Ectodermal cell (in vitro differentiated cells): ENCODE results near the gene SLC38A4.
"Not testable (repeated sequence)": the region's sequence is repeated elsewhere in the genome, so short reads cannot be mapped to it uniquely, and the experiment has no call there.

Experiments
- H3K27ac ChIP-seq: 2 replicates; pipeline ENCODE4 v1.7.0; 2013; ENCODE audit warnings: mild to moderate bottlenecking, low read depth, low read length; ENCODE audit not compliant: insufficient read depth, poor library complexity, severe bottlenecking
- H3K27me3 ChIP-seq: 2 replicates; pipeline ENCODE4 v1.7.0; 2013; ENCODE audit warnings: mild to moderate bottlenecking, low read length; ENCODE audit not compliant: insufficient read depth, control insufficient read depth, poor library complexity, severe bottlenecking
- H3K36me3 ChIP-seq: one replicate; pipeline ENCODE4 v1.7.0; 2013; ENCODE audit warnings: low read length; ENCODE audit not compliant: control insufficient read depth, insufficient read depth
- H3K4me1 ChIP-seq: one replicate; pipeline ENCODE4 v1.7.0; 2013; ENCODE audit warnings: low read length; ENCODE audit not compliant: control insufficient read depth, insufficient read depth
- H3K4me3 ChIP-seq: 2 replicates; pipeline ENCODE4 v1.7.0; 2013; ENCODE audit warnings: low read depth, low read length, control low read depth; ENCODE audit not compliant: insufficient read depth
- H3K9me3 ChIP-seq: 2 replicates; pipeline ENCODE4 v1.7.0; 2013; ENCODE audit warnings: mild to moderate bottlenecking, low read length, moderate library complexity; ENCODE audit not compliant: control insufficient read depth
- WGBS, 2 experiments: methylation state at CpG; one replicate each; pipeline ENCODE4 v1.1.7; 2013; ENCODE audit warnings: missing lambda C conversion rate in 2 of 2; 5-methylcytosine and 5-hydroxymethylcytosine counted together

The SLC38A4 gene

GRCh38 chr12:46763230-46763629, 62.6 kb downstream of the SLC38A4 start:
- no peak overlapping the region for H3K4me3 ChIP-seq
- H3K4me1 ChIP-seq = no peaks in the 10 kb centered on the region
- H3K27ac ChIP-seq = no peak overlapping the region
- no peaks in the 10 kb centered on the region for H3K27me3 ChIP-seq
- no peaks in the 10 kb centered on the region for H3K36me3 ChIP-seq
- H3K9me3 ChIP-seq = no peaks in the 10 kb centered on the region

GRCh38 chr12:46754550-46754949, 71.2 kb downstream of the SLC38A4 start:
- 78 to 87% methylated on average over 2 of the region's 3 CpGs for WGBS, 2 experiments

GRCh38 chr12:46752396-46752795, 73.4 kb downstream of the SLC38A4 start:
- Histone ChIP-seq H3K4me1 (no peaks in the 10 kb centered on the region), H3K27me3 (no peaks in the 10 kb centered on the region), H3K27ac (no peak overlapping the region), H3K9me3 (no peaks in the 10 kb centered on the region), H3K4me3 (no peak overlapping the region), H3K36me3 (no peaks in the 10 kb centered on the region)
- 98 to 99% methylated on average over 2 of the region's 2 CpGs for WGBS, 2 experiments

More at GRCh38 chr12:46754550-46754949, 71.2 kb downstream of the SLC38A4 start:
- Histone ChIP-seq H3K4me3 (no peak overlapping the region), H3K9me3 (no peaks in the 10 kb centered on the region), H3K27ac (no peak overlapping the region), H3K27me3 (no peaks in the 10 kb centered on the region), H3K4me1 (no peaks in the 10 kb centered on the region), H3K36me3 (no peaks in the 10 kb centered on the region)

GRCh38 chr12:46751173-46751572, 74.6 kb downstream of the SLC38A4 start:
- WGBS, 2 experiments = 100% methylated on average over 1 of the region's 1 CpG; no CpG with 5 or more reads in 1 of the 2 experiments
- no peak overlapping the region for H3K27ac ChIP-seq
- no peaks in the 10 kb centered on the region for H3K36me3 ChIP-seq
- H3K9me3 ChIP-seq = no peaks in the 10 kb centered on the region
- H3K4me1 ChIP-seq = no peaks in the 10 kb centered on the region
- H3K4me3 ChIP-seq = no peak overlapping the region
- no peaks in the 10 kb centered on the region for H3K27me3 ChIP-seq

- WGBS, 2 experiments = 87 to 90% methylated on average over 3 to 4 of the region's 4 CpGs
- H3K9me3 ChIP-seq = no peaks in the 10 kb centered on the region
- no peak overlapping the region for H3K4me3 ChIP-seq
- H3K27ac ChIP-seq = no peak overlapping the region
- no peaks in the 10 kb centered on the region for H3K4me1 ChIP-seq
- no peaks in the 10 kb centered on the region for H3K27me3 ChIP-seq
- H3K36me3 ChIP-seq = no peaks in the 10 kb centered on the region
Measured at GRCh38 chr12:46749322-46749721, 76.5 kb downstream of the SLC38A4 start.

GRCh38 chr12:46744283-46744682, 81.5 kb downstream of the SLC38A4 start:
- no peaks in the 10 kb centered on the region for H3K36me3 ChIP-seq
- no peak overlapping the region for H3K27ac ChIP-seq
- H3K27me3 ChIP-seq = no peaks in the 10 kb centered on the region
- no peak overlapping the region for H3K4me3 ChIP-seq
- no peaks in the 10 kb centered on the region for H3K4me1 ChIP-seq
- 87 to 93% methylated on average over 3 of the region's 3 CpGs for WGBS, 2 experiments
- H3K9me3 ChIP-seq = no peaks in the 10 kb centered on the region

GRCh38 chr12:46743456-46743855, 82.3 kb downstream of the SLC38A4 start:
- Histone ChIP-seq H3K9me3 (no peaks in the 10 kb centered on the region), H3K27me3 (no peaks in the 10 kb centered on the region), H3K27ac (no peak overlapping the region), H3K36me3 (no peaks in the 10 kb centered on the region), H3K4me1 (no peaks in the 10 kb centered on the region), H3K4me3 (no peak overlapping the region)

- not testable (repeated sequence) for H3K9me3 ChIP-seq, H3K4me3 ChIP-seq, H3K4me1 ChIP-seq, H3K27me3 ChIP-seq, H3K27ac ChIP-seq, H3K36me3 ChIP-seq
- WGBS, 2 experiments = 94 to 100% methylated on average over 1 of the region's 1 CpG
Measured at GRCh38 chr12:46742271-46742670, 83.5 kb downstream of the SLC38A4 start.

GRCh38 chr12:46725332-46725731, 100.5 kb downstream of the SLC38A4 start:
- 85 to 93% methylated on average over 2 of the region's 2 CpGs for WGBS, 2 experiments
- Histone ChIP-seq H3K9me3 (no peaks in the 10 kb centered on the region), H3K27ac (no peak overlapping the region), H3K27me3 (no peaks in the 10 kb centered on the region), H3K36me3 (no peaks in the 10 kb centered on the region), H3K4me1 (no peaks in the 10 kb centered on the region), H3K4me3 (no peak overlapping the region)

GRCh38 chr12:46723629-46724419, 102.0 kb downstream of the SLC38A4 start:
- no peaks in the 10 kb centered on the region for H3K36me3 ChIP-seq
- H3K27me3 ChIP-seq = no peaks in the 10 kb centered on the region
- 85 to 90% methylated on average over 2 to 3 of the region's 3 CpGs for WGBS, 2 experiments
- no peaks in the 10 kb centered on the region for H3K9me3 ChIP-seq
- H3K27ac ChIP-seq = no peak overlapping the region
- H3K4me3 ChIP-seq = no peak overlapping the region
- H3K4me1 ChIP-seq = no peaks in the 10 kb centered on the region
